C1 segment of cervical spinal cord (tissue), 14 donors: Measurements from ENCODE around the gene HNMT.

Experiments used
- DNase-seq, 14 donors: peaks; one replicate each; lab custom pipeline; 2025; lab: John Stamatoyannopoulos, UW

The HNMT gene

GRCh38 chr2:138012082-138012481 is 47.8 kb downstream of the HNMT start:
- no peak for DNase-seq

GRCh38 chr2:138012968-138013367 is 48.7 kb downstream of the HNMT start:
- no peak for DNase-seq

GRCh38 chr2:138013639-138014038 is 49.4 kb downstream of the HNMT start:
- no peak for DNase-seq

- no peak for DNase-seq
Observed at GRCh38 chr2:138015494-138015893, 51.2 kb downstream of the HNMT start.

- no peak for DNase-seq
Observed at GRCh38 chr2:138016351-138017087, 52.2 kb downstream of the HNMT start.

GRCh38 chr2:138017824-138018223 is 53.6 kb downstream of the HNMT start:
- no peak for DNase-seq

GRCh38 chr2:138018866-138019688 is 54.8 kb downstream of the HNMT start:
- DNase-seq: no peak

- DNase-seq: no peak
Observed at GRCh38 chr2:138020432-138020831, 56.2 kb downstream of the HNMT start.

- no peak for DNase-seq
Observed at GRCh38 chr2:138021154-138021553, 56.9 kb downstream of the HNMT start.

- no peak for DNase-seq
Observed at GRCh38 chr2:138023298-138023697, 59.0 kb downstream of the HNMT start.

- peak in 1 of 14 donors; percentile 80 for DNase-seq
Observed at GRCh38 chr2:138023976-138024375, 59.7 kb downstream of the HNMT start.

GRCh38 chr2:138026111-138027020 is 62.1 kb downstream of the HNMT start:
- peak in 1 of 14 donors; percentile 76 for DNase-seq

GRCh38 chr2:138028538-138028937 is 64.3 kb downstream of the HNMT start:
- DNase-seq: peak in 1 of 14 donors; percentile 5

- no peak for DNase-seq
Observed at GRCh38 chr2:138029276-138029675, 65.0 kb downstream of the HNMT start.

GRCh38 chr2:138030459-138030858 is 66.2 kb downstream of the HNMT start:
- no peak for DNase-seq

GRCh38 chr2:138032334-138032733 is 68.1 kb downstream of the HNMT start:
- no peak for DNase-seq

- no peak for DNase-seq
Observed at GRCh38 chr2:138034536-138034935, 70.3 kb downstream of the HNMT start.

GRCh38 chr2:138035608-138036217 is 71.4 kb downstream of the HNMT start:
- no peak for DNase-seq

- DNase-seq: no peak
Observed at GRCh38 chr2:138036522-138036921, 72.2 kb downstream of the HNMT start.

- DNase-seq: no peak
Observed at GRCh38 chr2:138037090-138037489, 72.8 kb downstream of the HNMT start.

- no peak for DNase-seq
Observed at GRCh38 chr2:138040616-138041015, 76.3 kb downstream of the HNMT start.
